ENCODE measurements around the gene CD96.

Gene CD96

GRCh38 chr3:111675846-111676210, 133.8 kb downstream of the CD96 start:
- DNase-seq (ENCODE audit: low read depth in 2 of 2), result no peak
- TF ChIP-seq, protein P1, sequence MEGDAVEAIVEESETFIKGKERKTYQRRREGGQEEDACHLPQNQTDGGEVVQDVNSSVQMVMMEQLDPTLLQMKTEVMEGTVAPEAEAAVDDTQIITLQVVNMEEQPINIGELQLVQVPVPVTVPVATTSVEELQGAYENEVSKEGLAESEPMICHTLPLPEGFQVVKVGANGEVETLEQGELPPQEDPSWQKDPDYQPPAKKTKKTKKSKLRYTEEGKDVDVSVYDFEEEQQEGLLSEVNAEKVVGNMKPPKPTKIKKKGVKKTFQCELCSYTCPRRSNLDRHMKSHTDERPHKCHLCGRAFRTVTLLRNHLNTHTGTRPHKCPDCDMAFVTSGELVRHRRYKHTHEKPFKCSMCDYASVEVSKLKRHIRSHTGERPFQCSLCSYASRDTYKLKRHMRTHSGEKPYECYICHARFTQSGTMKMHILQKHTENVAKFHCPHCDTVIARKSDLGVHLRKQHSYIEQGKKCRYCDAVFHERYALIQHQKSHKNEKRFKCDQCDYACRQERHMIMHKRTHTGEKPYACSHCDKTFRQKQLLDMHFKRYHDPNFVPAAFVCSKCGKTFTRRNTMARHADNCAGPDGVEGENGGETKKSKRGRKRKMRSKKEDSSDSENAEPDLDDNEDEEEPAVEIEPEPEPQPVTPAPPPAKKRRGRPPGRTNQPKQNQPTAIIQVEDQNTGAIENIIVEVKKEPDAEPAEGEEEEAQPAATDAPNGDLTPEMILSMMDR (IDR thresholded peaks at IDR 0.05; ENCODE audit: low read depth, low read length), result no peak
- no peak overlapping the region for H3K4me3 ChIP-seq (replicated peaks in 1 of 2; ENCODE audit: low read depth in 2 of 2, low read length in 2 of 2)

GRCh38 chr3:111676211-111677006, 134.4 kb downstream of the CD96 start:
- H3K4me3 ChIP-seq (replicated peaks in 1 of 2; ENCODE audit: low read depth in 2 of 2, low read length in 2 of 2), result no peak overlapping the region
- peak; percentile 29 to 75 for DNase-seq (ENCODE audit: low read depth in 2 of 2)
- TF ChIP-seq, protein P1 (IDR thresholded peaks at IDR 0.05; ENCODE audit: low read depth, low read length), result no peak

GRCh38 chr3:111677007-111677392, 135.0 kb downstream of the CD96 start:
- no peak overlapping the region for H3K4me3 ChIP-seq (replicated peaks in 1 of 2; ENCODE audit: low read depth in 2 of 2, low read length in 2 of 2)
- TF ChIP-seq, protein P1 (IDR thresholded peaks at IDR 0.05; ENCODE audit: low read depth, low read length), result no peak
- no peak for DNase-seq (ENCODE audit: low read depth in 2 of 2)

DNA sequence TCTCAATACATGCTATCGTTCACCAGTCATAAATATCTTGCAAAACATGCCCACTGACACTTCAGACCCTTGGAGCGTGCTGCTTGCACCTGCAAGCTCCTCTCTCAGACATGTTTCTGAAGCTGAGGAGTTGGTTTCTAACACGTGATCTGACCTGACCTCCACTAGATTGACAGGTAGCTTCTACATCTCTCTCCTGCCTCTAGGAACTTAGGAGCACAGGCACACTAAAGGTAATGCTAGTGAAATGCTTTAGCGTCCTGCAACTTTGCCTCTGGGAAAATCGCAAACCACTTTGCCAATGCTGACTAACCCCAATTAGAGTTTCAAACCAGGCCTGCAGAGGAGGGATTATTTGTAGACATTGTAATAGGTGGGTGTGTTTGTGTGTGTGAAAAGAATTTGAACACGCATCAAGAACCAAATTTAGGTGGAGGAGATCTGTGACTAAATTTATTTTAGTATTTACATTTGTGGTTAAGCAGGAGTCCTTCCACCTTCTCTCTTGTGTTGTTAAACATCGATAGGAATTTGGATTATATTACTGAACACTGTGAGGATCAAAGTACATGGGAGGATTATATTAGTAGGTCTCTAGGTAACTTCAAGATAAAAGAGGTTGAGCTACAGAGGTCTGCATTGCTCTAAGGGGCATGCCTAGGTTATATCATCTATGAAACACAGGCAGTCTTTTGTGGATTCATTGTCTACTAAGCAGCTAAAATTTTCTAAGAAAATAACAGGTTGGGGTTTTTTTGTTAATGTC, 139.8 kb downstream of the CD96 start:
- no peak overlapping the region for H3K4me3 ChIP-seq (replicated peaks in 1 of 2; ENCODE audit: low read depth in 2 of 2, low read length in 2 of 2)
- DNase-seq (ENCODE audit: low read depth in 2 of 2), result no peak
- TF ChIP-seq, protein P1 (IDR thresholded peaks at IDR 0.05; ENCODE audit: low read depth, low read length), result no peak

DNA sequence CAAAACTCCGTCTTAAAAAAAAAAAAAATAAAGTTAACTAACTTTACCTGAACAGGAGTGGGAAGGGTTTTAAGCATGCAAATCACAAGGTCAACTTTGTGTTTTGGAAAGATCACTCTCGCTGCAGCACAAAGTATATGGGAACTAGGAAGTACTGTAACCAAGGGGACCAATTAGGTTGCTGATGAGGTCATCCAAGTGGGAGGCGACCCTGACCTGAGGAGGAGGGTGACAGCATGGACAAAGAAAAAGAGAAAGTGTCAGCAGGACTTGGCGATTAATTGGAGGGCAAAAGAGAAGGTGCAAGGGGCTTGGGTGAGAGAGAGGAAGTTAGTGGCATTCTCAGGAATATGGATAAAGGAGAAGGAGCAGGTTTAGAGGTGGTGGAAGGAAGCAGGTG, 142.6 kb downstream of the CD96 start:
- H3K4me3 ChIP-seq (replicated peaks in 1 of 2; ENCODE audit: low read depth in 2 of 2, low read length in 2 of 2), result no peak overlapping the region
- TF ChIP-seq, protein P1 (IDR thresholded peaks at IDR 0.05; ENCODE audit: low read depth, low read length), result no peak
- DNase-seq (ENCODE audit: low read depth in 2 of 2), result no peak

DNA sequence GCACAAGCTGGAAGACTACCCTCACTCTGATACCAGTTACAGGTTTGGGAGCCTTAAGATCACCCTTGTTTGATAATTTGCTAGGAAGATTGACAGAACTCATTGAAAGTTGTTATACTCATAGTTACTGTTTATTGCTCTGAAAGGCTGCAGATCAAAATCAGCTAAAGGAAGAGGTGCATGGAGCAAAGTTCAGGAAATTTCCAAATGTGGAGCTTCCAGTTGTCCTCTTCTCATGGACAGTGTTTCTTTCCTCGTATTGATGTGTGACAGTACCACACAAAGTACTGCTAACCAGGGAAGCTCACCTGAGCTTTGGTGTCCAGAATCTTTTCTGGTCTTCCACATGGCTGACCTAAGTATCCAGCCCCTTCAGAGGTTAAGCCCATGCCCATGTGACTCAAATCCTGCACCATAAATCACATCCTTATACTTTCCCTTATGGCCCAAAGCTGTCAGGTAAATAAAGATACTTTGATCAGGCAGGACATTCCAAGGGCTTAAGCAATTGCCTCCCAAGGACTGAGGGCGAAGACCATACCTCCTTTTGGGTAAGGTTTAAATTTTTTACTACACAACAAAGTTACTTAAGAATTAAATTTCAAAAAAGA, 146.3 kb downstream of the CD96 start:
- DNase-seq (ENCODE audit: low read depth in 2 of 2), result no peak
- no peak overlapping the region for H3K4me3 ChIP-seq (replicated peaks in 1 of 2; ENCODE audit: low read depth in 2 of 2, low read length in 2 of 2)
- TF ChIP-seq, protein P1 (IDR thresholded peaks at IDR 0.05; ENCODE audit: low read depth, low read length), result no peak
